ENCODE measurements around the gene YTHDC2. TPM values are rescaled to one million over a fixed set of nuclear protein-coding genes. Genes with fewer than 3 reads are reported as not detected.

Gene YTHDC2
- polyA plus RNA-seq, 2 donors: 7.5 to 8.9 TPM

DNA sequence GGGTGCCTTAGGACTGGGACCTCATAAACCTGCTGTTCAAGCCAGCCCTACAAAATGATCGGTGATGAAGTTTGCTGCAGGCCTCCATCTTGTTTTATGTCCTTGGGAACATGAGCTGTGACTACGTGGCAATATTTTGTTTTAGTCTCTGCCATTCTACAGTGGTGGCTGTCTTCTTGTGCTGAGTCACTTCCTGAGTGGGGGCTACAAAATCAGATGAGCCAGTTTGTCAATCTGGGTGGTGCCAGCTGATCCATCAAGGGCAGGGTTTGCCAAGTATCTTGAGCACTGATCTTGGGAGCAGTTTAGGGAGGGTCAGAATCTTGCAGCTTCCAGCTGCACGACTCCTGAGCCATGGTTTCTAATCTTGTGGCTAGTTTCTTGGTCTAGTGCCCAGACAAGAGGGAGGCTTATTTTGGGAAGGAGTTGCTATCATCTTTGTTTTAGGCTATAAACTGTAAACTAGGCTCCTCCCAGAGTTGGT, 94.7 kb downstream of the YTHDC2 start:
- H3K4me1 ChIP-seq (ENCODE audit: control insufficient read depth in 2 of 2, insufficient read depth in 2 of 2, low read length in 1 of 2): peaks cover 0 to 2% of the 10 kb centered on the region in 2 donors
- WGBS, 2 donors: 52 to 56% methylated on average over 3 of the region's 3 CpGs
- no peak overlapping the region for H3K4me3 ChIP-seq (ENCODE audit: low read depth in 1 of 2, low read length in 2 of 2)
- H3K9me3 ChIP-seq (ENCODE audit: control insufficient read depth in 2 of 2, insufficient read depth in 1 of 2, low read depth in 1 of 2, low read length in 1 of 2): no peaks in the 10 kb centered on the region
- no peaks in the 10 kb centered on the region for H3K27me3 ChIP-seq (ENCODE audit: control insufficient read depth in 1 of 2, insufficient read depth in 2 of 2, low read length in 2 of 2)
- H3K36me3 ChIP-seq (ENCODE audit: control insufficient read depth in 2 of 2, insufficient read depth in 2 of 2, low read length in 1 of 2): no peaks in the 10 kb centered on the region
- no peak overlapping the region for H3K27ac ChIP-seq (ENCODE audit: low read depth in 2 of 2, low read length in 1 of 2)

DNA sequence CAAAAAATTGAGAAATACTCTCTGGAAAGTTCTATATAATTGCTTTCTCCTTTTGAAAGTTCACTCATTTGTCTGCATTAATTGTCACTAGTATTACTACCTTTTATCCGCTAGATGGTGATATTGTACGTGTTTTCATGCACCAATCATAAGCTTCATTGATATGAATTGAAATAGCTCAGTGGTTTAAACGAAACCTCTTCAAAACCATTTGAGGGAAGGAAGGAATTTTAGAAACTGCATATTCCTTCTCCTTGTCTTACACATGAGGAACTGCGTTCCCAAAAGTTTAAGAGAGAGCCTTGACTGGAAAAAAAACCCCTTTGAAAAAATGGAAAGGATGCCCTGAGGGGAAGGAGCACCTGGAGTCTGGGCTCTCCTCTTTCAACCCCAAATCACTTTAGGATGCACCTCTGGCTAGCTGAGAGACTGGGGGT, 98.6 kb downstream of the YTHDC2 start:
- Histone ChIP-seq H3K4me1 (ENCODE audit: control insufficient read depth in 2 of 2, insufficient read depth in 2 of 2, low read length in 1 of 2) (no peaks in the 10 kb centered on the region), H3K27me3 (ENCODE audit: control insufficient read depth in 1 of 2, insufficient read depth in 2 of 2, low read length in 2 of 2) (no peaks in the 10 kb centered on the region)

DNA sequence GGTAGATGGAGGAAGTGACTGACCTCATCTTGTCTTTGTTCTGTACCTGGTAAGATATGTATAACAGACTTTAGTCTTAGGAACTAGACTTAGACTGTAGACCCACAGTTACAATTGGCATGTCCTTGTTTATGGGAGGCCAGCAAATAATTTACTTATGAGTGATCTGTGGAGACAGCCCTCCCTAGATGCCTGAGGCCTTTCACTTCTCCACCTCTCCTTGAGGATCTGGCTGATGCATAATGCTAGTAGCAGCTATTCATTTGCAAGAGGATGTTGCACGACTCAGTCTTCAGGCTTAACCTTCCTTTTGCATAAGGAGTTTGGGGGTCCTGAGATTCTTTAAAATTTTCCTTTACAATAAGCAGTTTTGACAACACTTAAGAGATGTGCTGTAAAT, 100.7 kb downstream of the YTHDC2 start:
- Histone ChIP-seq H3K36me3 (ENCODE audit: control insufficient read depth in 2 of 2, insufficient read depth in 2 of 2, low read length in 1 of 2) (no peaks in the 10 kb centered on the region), H3K4me1 (ENCODE audit: control insufficient read depth in 2 of 2, insufficient read depth in 2 of 2, low read length in 1 of 2) (no peaks in the 10 kb centered on the region), H3K27me3 (ENCODE audit: control insufficient read depth in 1 of 2, insufficient read depth in 2 of 2, low read length in 2 of 2) (no peaks in the 10 kb centered on the region), H3K9me3 (ENCODE audit: control insufficient read depth in 2 of 2, insufficient read depth in 1 of 2, low read depth in 1 of 2, low read length in 1 of 2) (peaks cover 0 to 2% of the 10 kb centered on the region in 2 donors), H3K27ac (ENCODE audit: low read depth in 2 of 2, low read length in 1 of 2) (no peak overlapping the region), H3K4me3 (ENCODE audit: low read depth in 1 of 2, low read length in 2 of 2) (no peak overlapping the region)
- 47 to 50% methylated on average over 1 of the region's 1 CpG for WGBS, 2 donors

More for the DNA sequence above, 98.6 kb downstream of the YTHDC2 start:
- no peak overlapping the region for H3K4me3 ChIP-seq (ENCODE audit: low read depth in 1 of 2, low read length in 2 of 2)
- H3K36me3 ChIP-seq (ENCODE audit: control insufficient read depth in 2 of 2, insufficient read depth in 2 of 2, low read length in 1 of 2): no peaks in the 10 kb centered on the region
- 0 to 3% methylated on average over 4 of the region's 4 CpGs for WGBS, 2 donors
- no peaks in the 10 kb centered on the region for H3K9me3 ChIP-seq (ENCODE audit: control insufficient read depth in 2 of 2, insufficient read depth in 1 of 2, low read depth in 1 of 2, low read length in 1 of 2)
- H3K27ac ChIP-seq (ENCODE audit: low read depth in 2 of 2, low read length in 1 of 2): no peak overlapping the region

DNA sequence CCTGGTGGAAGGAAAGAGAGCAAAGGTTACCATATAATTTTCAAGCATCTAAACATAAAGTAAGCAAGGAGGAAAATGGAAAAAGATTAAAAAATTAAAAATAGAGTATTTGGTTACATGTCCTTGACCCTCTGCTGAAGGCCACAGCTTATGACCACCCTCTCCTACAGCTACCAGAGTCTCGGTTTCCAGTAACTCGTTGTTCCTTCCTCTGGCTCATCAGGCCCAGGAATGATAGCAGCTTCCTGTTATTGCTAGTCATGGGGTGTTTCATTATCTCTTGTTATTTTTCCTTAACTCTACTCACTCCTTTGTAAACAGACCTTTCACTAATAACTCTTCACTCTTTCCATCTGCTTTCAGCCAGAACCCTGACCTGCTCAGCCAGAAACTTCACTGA, 102.2 kb downstream of the YTHDC2 start:
- Histone ChIP-seq H3K9me3 (ENCODE audit: control insufficient read depth in 2 of 2, insufficient read depth in 1 of 2, low read depth in 1 of 2, low read length in 1 of 2) (peaks cover 0 to 2% of the 10 kb centered on the region in 2 donors), H3K36me3 (ENCODE audit: control insufficient read depth in 2 of 2, insufficient read depth in 2 of 2, low read length in 1 of 2) (no peaks in the 10 kb centered on the region), H3K27ac (ENCODE audit: low read depth in 2 of 2, low read length in 1 of 2) (no peak overlapping the region), H3K27me3 (ENCODE audit: control insufficient read depth in 1 of 2, insufficient read depth in 2 of 2, low read length in 2 of 2) (no peaks in the 10 kb centered on the region), H3K4me1 (ENCODE audit: control insufficient read depth in 2 of 2, insufficient read depth in 2 of 2, low read length in 1 of 2) (no peaks in the 10 kb centered on the region), H3K4me3 (ENCODE audit: low read depth in 1 of 2, low read length in 2 of 2) (no peak overlapping the region)
- 49 to 53% methylated on average over 2 of the region's 2 CpGs for WGBS, 2 donors

DNA sequence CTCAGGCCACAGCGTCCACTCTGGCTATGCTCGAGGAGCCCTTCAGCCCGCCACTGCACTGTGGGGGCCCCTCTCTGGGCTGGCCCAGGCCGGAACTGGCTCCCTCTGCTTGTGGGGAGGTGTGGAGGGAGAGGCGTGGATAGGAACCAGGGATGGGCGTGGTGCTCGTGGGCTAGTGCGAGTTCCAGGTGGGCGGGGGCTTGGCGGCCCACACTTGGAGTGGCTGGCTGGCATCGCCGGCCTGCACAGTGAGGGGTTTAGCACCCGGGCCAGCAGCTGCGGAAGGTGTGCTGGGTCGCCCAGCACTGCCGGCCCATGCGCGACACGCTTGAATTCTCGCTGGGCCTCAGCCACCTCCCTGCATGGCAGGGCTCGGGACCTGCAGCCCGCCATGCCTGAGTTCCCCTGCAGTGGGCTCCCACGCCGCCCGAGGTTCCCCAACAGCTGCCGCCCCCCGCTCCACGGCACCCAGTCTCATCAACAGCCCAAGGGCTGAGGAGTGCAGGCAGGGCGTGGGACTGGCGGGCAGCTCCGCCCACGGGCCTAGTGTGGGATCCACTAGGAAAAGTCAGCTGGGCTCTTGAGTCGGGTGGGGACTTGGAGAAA, 103.8 kb downstream of the YTHDC2 start:
- H3K27ac ChIP-seq (ENCODE audit: low read depth in 2 of 2, low read length in 1 of 2): no peak overlapping the region
- H3K36me3 ChIP-seq (ENCODE audit: control insufficient read depth in 2 of 2, insufficient read depth in 2 of 2, low read length in 1 of 2): no peaks in the 10 kb centered on the region
- H3K4me3 ChIP-seq (ENCODE audit: low read depth in 1 of 2, low read length in 2 of 2): no peak overlapping the region
- H3K4me1 ChIP-seq (ENCODE audit: control insufficient read depth in 2 of 2, insufficient read depth in 2 of 2, low read length in 1 of 2): no peaks in the 10 kb centered on the region
- H3K9me3 ChIP-seq (ENCODE audit: control insufficient read depth in 2 of 2, insufficient read depth in 1 of 2, low read depth in 1 of 2, low read length in 1 of 2): peaks cover 0 to 2% of the 10 kb centered on the region in 2 donors
- no peaks in the 10 kb centered on the region for H3K27me3 ChIP-seq (ENCODE audit: control insufficient read depth in 1 of 2, insufficient read depth in 2 of 2, low read length in 2 of 2)
- 92 to 96% methylated on average over 29 to 33 of the region's 33 CpGs for WGBS, 2 donors

DNA sequence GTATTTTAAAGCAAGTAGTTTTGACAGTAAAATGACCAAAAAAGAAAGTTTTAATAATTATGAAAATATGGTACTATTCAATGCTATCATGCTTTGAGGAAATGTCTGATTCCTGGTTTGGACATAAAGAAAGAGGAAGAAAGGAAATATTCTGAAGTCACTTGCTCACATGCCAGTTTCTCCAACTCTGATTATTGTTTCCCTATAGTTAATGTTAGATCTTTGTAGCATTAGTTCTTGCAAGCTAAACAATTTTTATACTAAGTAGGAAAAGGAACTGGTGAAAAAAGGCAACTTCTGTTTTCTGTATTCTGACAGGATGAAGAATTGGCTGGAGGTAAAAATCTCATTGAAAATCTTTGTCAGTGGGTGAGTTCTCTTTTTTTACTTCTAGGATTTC, 119.5 kb downstream of the YTHDC2 start:
- H3K4me3 ChIP-seq (ENCODE audit: low read depth in 1 of 2, low read length in 2 of 2): no peak overlapping the region
- peaks cover 0 to under 1% of the 10 kb centered on the region in 2 donors for H3K9me3 ChIP-seq (ENCODE audit: control insufficient read depth in 2 of 2, insufficient read depth in 1 of 2, low read depth in 1 of 2, low read length in 1 of 2)
- no peaks in the 10 kb centered on the region for H3K4me1 ChIP-seq (ENCODE audit: control insufficient read depth in 2 of 2, insufficient read depth in 2 of 2, low read length in 1 of 2)
- no peaks in the 10 kb centered on the region for H3K36me3 ChIP-seq (ENCODE audit: control insufficient read depth in 2 of 2, insufficient read depth in 2 of 2, low read length in 1 of 2)
- no peak overlapping the region for H3K27ac ChIP-seq (ENCODE audit: low read depth in 2 of 2, low read length in 1 of 2)
- no peaks in the 10 kb centered on the region for H3K27me3 ChIP-seq (ENCODE audit: control insufficient read depth in 1 of 2, insufficient read depth in 2 of 2, low read length in 2 of 2)

DNA sequence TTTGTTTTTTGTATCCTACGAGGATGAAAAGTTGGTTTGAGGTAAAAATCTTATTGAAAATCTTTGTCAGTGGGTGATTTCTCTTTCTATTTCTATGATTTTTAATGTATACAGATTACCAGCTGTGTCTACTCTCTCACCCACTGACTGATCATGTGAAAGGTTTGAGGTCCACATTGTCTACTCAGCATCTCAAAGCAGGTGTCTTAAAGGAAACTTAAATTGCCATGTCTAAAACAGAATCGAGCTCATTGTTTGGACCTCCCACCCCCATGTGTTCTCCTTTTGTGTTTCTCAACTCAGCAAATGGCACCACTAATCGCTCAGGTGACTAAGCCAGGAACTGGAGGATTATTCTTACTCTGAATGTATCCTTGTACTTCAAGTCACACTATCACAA, 121.5 kb downstream of the YTHDC2 start:
- no peaks in the 10 kb centered on the region for H3K36me3 ChIP-seq (ENCODE audit: control insufficient read depth in 2 of 2, insufficient read depth in 2 of 2, low read length in 1 of 2)
- 78 to 79% methylated on average over 3 of the region's 3 CpGs for WGBS, 2 donors
- H3K27ac ChIP-seq (ENCODE audit: low read depth in 2 of 2, low read length in 1 of 2): no peak overlapping the region
- H3K27me3 ChIP-seq (ENCODE audit: control insufficient read depth in 1 of 2, insufficient read depth in 2 of 2, low read length in 2 of 2): no peaks in the 10 kb centered on the region
- H3K4me3 ChIP-seq (ENCODE audit: low read depth in 1 of 2, low read length in 2 of 2): no peak overlapping the region
- H3K4me1 ChIP-seq (ENCODE audit: control insufficient read depth in 2 of 2, insufficient read depth in 2 of 2, low read length in 1 of 2): no peaks in the 10 kb centered on the region
- no peaks in the 10 kb centered on the region for H3K9me3 ChIP-seq (ENCODE audit: control insufficient read depth in 2 of 2, insufficient read depth in 1 of 2, low read depth in 1 of 2, low read length in 1 of 2)

DNA sequence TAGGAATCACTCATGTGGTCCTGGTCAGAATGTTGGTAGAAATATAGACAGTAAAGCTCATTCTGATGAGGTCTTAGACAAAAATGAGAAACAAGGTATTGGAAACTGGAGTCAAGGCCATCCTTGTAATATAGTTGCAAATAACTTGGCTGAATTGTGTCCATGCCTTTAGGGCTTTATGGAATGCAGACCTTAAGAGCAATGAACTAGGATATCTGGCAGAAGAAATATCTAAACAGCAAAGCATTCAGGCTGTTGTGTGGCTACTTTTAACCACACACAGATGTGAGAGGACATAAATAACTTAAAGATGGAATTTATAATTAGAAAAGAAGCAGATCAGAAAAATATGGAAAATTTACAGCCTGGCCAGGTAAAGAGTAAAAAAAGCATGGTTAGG, 128.2 kb downstream of the YTHDC2 start:
- H3K4me3 ChIP-seq (ENCODE audit: low read depth in 1 of 2, low read length in 2 of 2): no peak overlapping the region
- H3K27me3 ChIP-seq (ENCODE audit: control insufficient read depth in 1 of 2, insufficient read depth in 2 of 2, low read length in 2 of 2): no peaks in the 10 kb centered on the region
- H3K4me1 ChIP-seq (ENCODE audit: control insufficient read depth in 2 of 2, insufficient read depth in 2 of 2, low read length in 1 of 2): no peaks in the 10 kb centered on the region
- no peaks in the 10 kb centered on the region for H3K36me3 ChIP-seq (ENCODE audit: control insufficient read depth in 2 of 2, insufficient read depth in 2 of 2, low read length in 1 of 2)
- no peaks in the 10 kb centered on the region for H3K9me3 ChIP-seq (ENCODE audit: control insufficient read depth in 2 of 2, insufficient read depth in 1 of 2, low read depth in 1 of 2, low read length in 1 of 2)
- no peak overlapping the region for H3K27ac ChIP-seq (ENCODE audit: low read depth in 2 of 2, low read length in 1 of 2)

Other genes with a start within 250 kb of the YTHDC2 start
- gene TSSK1B, start 78.7 kb upstream of the YTHDC2 start, polyA plus RNA-seq: under 1 TPM; 0.01 to 0.20 TPM
- 1 to 10 TPM; 7.2 to 8.3 TPM for gene MCC, start 25.2 kb upstream of the YTHDC2 start, polyA plus RNA-seq